Stimulated activated CD4-positive, alpha-beta T cell treated with anti-CD3 and anti-CD28 coated beads, TNF-alpha, amount 100 ng/mL, for 1 hour (primary cell): ENCODE data around the gene NCOR2.

Experiments
- DNase-seq, 3 donors: peaks; one replicate each; pipeline ENCODE4 v3.0.0-alpha.2; 2020; ENCODE audit warnings: low read depth in 3 of 3, low spot score in 1 of 3

NCOR2 gene

GRCh38 chr12:124527861-124528561 is 39.4 kb downstream of the NCOR2 start:
- no peak for DNase-seq

- DNase-seq = no peak
Observed at GRCh38 chr12:124525927-124526692, 41.3 kb downstream of the NCOR2 start.

GRCh38 chr12:124525455-124525854 is 42.0 kb downstream of the NCOR2 start:
- DNase-seq = no peak

- DNase-seq = no peak
Observed at GRCh38 chr12:124524231-124524925, 43.0 kb downstream of the NCOR2 start.

GRCh38 chr12:124523071-124523470 is 44.3 kb downstream of the NCOR2 start:
- DNase-seq = no peak

- no peak for DNase-seq
Observed at GRCh38 chr12:124520907-124521306, 46.5 kb downstream of the NCOR2 start.

- DNase-seq = no peak
Observed at GRCh38 chr12:124520265-124520701, 47.1 kb downstream of the NCOR2 start.

GRCh38 chr12:124519746-124520145 is 47.7 kb downstream of the NCOR2 start:
- DNase-seq = no peak

GRCh38 chr12:124518051-124518932 is 49.1 kb downstream of the NCOR2 start:
- DNase-seq = no peak
